CD4-positive, alpha-beta memory T cell (primary cell): ENCODE results near the gene NRXN3. TPM values are rescaled to one million over a fixed set of nuclear protein-coding genes. Genes with fewer than 3 reads are reported as not detected.

ENCODE experiments used
- CTCF ChIA-PET: fragments of 350-600 bp; sonication (Branson Sonifier 250); formaldehyde crosslinking; loops from one replicate; lab custom pipeline; 2021; ENCODE audit warnings: inconsistent platforms; ENCODE audit not compliant: partially characterized antibody; lab: Charles Lee
- POLR2A ChIA-PET: fragments of 350-600 bp; sonication (Branson Sonifier 250); formaldehyde crosslinking; loops from one replicate; lab custom pipeline; 2021; ENCODE audit not compliant: partially characterized antibody; lab: Charles Lee
- DNase-seq, 5 donors: peaks; one replicate each; pipeline versions ENCODE4 v3.0.0 to v3.0.0-alpha.2; 2020 to 2022; ENCODE audit warnings: mixed read lengths in 1 of 5
- H3K27ac ChIP-seq: one replicate; pipeline ENCODE4 v1.7.0; 2013; ENCODE audit warnings: low read depth, low read length
- H3K27me3 ChIP-seq: 2 replicates; pipeline ENCODE4 v1.7.0; 2013; ENCODE audit warnings: mild to moderate bottlenecking, low read length, moderate library complexity; ENCODE audit not compliant: insufficient read depth
- H3K36me3 ChIP-seq: 2 replicates; pipeline ENCODE4 v1.7.0; 2013; ENCODE audit warnings: mild to moderate bottlenecking, low read length, moderate library complexity; ENCODE audit not compliant: insufficient read depth
- H3K4me1 ChIP-seq: 2 replicates; pipeline ENCODE4 v1.7.0; 2013; ENCODE audit warnings: mild to moderate bottlenecking, low read length, moderate library complexity; ENCODE audit not compliant: insufficient read depth
- H3K4me3 ChIP-seq, 2 donors: one replicate each; pipeline ENCODE4 v1.7.0; 2013; ENCODE audit warnings: low read length in 2 of 2, mild to moderate bottlenecking in 1 of 2
- H3K9me3 ChIP-seq, 2 donors: one replicate each; pipeline ENCODE4 v1.7.0; 2013; ENCODE audit warnings: low read length in 2 of 2, control low read depth in 1 of 2; ENCODE audit not compliant: control insufficient read depth in 1 of 2
- H3K27ac Mint-ChIP-seq, 7 donors: one replicate each; pipeline ENCODE4 v1.8.0; 2020 to 2021; ENCODE audit warnings: mixed read lengths in 7 of 7, mild to moderate bottlenecking in 6 of 7, inconsistent platforms in 3 of 7, moderate library complexity in 3 of 7
- H3K27me3 Mint-ChIP-seq, 2 donors: one replicate each; pipeline ENCODE4 v1.8.0; 2020 to 2021; ENCODE audit warnings: mixed read lengths in 2 of 2
- H3K36me3 Mint-ChIP-seq, 2 donors: one replicate each; pipeline ENCODE4 v1.8.0; 2020 to 2021; ENCODE audit warnings: mixed read lengths in 2 of 2, inconsistent platforms in 1 of 2, mild to moderate bottlenecking in 1 of 2
- H3K4me1 Mint-ChIP-seq, 4 donors: one replicate each; pipeline ENCODE4 v1.8.0; 2020 to 2021; ENCODE audit warnings: mixed read lengths in 4 of 4, mild to moderate bottlenecking in 1 of 4
- H3K4me3 Mint-ChIP-seq, 8 donors: one replicate each; pipeline ENCODE4 v1.8.0; 2020 to 2021; ENCODE audit warnings: mixed read lengths in 8 of 8, mild to moderate bottlenecking in 7 of 8, moderate library complexity in 6 of 8, inconsistent platforms in 3 of 8
- H3K9me3 Mint-ChIP-seq, 8 donors: one replicate each; pipeline ENCODE4 v1.8.0; 2020 to 2021; ENCODE audit warnings: mixed read lengths in 8 of 8, mild to moderate bottlenecking in 5 of 8, inconsistent platforms in 3 of 8, moderate library complexity in 1 of 8
- intact Hi-C: fragments of 100-400 bp; cut with micrococcal nuclease; formaldehyde crosslinking; loops from one replicate; pipeline ENCODE4 v1.15.1; 2023
- polyA plus RNA-seq, 2 donors: library from polyadenylated mRNA; unstranded; fragments of 300-500 nt; fragmentation: Illumina TruSeq; gene quantifications; one replicate each; pipeline ENCODE4 v1.2.3, GENCODE V29; 2021
- total RNA-seq, 2 experiments: library from RNA; stranded (reverse); gene quantifications; one replicate each; pipeline ENCODE4 v1.2.3, GENCODE V29; 2021

The NRXN3 gene
- total and polyA plus RNA-seq, 4 experiments from 2014 or later, result not detected

DNA sequence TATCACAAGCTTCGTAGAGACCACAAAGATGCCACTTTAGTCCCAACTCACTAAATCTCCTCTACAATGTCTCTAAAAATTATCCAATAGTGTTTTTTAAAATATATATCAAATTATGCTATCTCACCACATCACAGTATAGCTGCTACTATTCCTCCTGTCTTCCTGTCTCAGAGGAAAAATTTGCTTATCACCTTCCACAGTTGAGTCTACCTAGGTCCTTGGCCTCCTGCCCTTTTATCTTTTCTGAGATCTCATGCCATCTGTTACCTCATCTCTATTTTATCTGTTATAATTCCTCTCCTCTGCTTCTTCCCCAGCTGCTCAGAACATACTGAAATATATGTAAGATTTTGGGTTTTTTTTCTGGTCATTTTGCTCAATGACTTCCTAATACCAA, 1473.0 kb downstream of the NRXN3 start:
- Histone ChIP-seq H3K36me3 (no peaks in the 10 kb centered on the region), H3K9me3 (no peaks in the 10 kb centered on the region), H3K27ac (no peak overlapping the region), H3K4me3 (no peak overlapping the region), H3K4me1 (no peaks in the 10 kb centered on the region), H3K27me3 (no peaks in the 10 kb centered on the region)
- Mint-ChIP-seq H3K9me3 (peaks cover 0 to 8% (median 0%) of the 10 kb centered on the region in 8 donors), H3K4me3 (no peak overlapping the region), H3K27ac (no peak overlapping the region), H3K36me3 (no peaks in the 10 kb centered on the region), H3K27me3 (no peaks in the 10 kb centered on the region), H3K4me1 (no peaks in the 10 kb centered on the region)
- DNase-seq, result no peak
- ChIA-PET CTCF (no interaction called here), POLR2A (no interaction called here)
- intact Hi-C loops, result no loop called here

DNA sequence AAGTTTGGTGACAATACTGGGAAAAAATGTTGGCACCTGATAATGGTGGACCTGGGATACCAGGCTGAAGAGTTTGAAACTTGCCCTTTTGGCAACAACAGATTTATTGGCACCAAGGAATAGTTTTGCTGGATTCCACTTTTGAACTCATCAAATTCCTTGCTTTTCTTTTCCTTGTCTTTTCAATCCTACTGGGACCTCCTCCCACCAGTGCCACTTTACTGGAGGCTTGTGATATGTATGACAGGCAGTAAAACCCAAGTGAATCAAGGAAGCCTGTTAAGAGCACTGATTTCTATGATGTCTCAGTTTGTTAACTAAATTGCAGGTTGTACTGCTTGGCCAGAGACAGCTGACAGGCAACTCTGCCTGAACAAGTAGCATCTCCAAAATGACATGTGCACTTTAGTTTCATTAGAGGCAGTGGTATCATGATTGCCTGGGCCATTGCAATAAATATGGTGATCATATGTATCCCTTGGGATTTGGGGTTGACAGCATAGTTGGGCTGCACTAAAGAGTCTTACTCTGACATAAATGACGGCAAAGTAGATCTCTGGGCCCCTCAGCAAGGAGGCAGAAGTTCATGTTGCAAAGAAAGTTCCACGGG, 1475.7 kb downstream of the NRXN3 start:
- H3K27ac ChIP-seq, result no peak overlapping the region
- H3K27ac Mint-ChIP-seq, result no peak overlapping the region
- no peaks in the 10 kb centered on the region for H3K4me1 ChIP-seq
- H3K36me3 ChIP-seq, result no peaks in the 10 kb centered on the region
- no peaks in the 10 kb centered on the region for H3K4me1 Mint-ChIP-seq
- no peak overlapping the region for H3K4me3 ChIP-seq
- no peak overlapping the region for H3K4me3 Mint-ChIP-seq
- H3K27me3 ChIP-seq, result no peaks in the 10 kb centered on the region
- intact Hi-C loops, result no loop called here
- no peaks in the 10 kb centered on the region for H3K36me3 Mint-ChIP-seq
- ChIA-PET POLR2A (no interaction called here), CTCF (no interaction called here)
- no peaks in the 10 kb centered on the region for H3K27me3 Mint-ChIP-seq
- peaks cover 0 to 9% (median 0%) of the 10 kb centered on the region in 8 donors for H3K9me3 Mint-ChIP-seq
- H3K9me3 ChIP-seq, result no peaks in the 10 kb centered on the region
- DNase-seq, result no peak

GRCh38 chr14:79649856-79650255, 1479.7 kb downstream of the NRXN3 start:
- POLR2A ChIA-PET, result no interaction called here
- Mint-ChIP-seq H3K36me3 (no peaks in the 10 kb centered on the region), H3K27me3 (no peaks in the 10 kb centered on the region), H3K4me3 (no peak overlapping the region), H3K9me3 (peaks cover 0 to 8% (median 1%) of the 10 kb centered on the region in 8 donors), H3K27ac (no peak overlapping the region), H3K4me1 (no peaks in the 10 kb centered on the region)
- Histone ChIP-seq H3K4me1 (no peaks in the 10 kb centered on the region), H3K9me3 (no peaks in the 10 kb centered on the region), H3K27ac (no peak overlapping the region), H3K36me3 (no peaks in the 10 kb centered on the region), H3K4me3 (no peak overlapping the region), H3K27me3 (no peaks in the 10 kb centered on the region)
- CTCF ChIA-PET, result no interaction called here
- intact Hi-C loops, result no loop called here
- no peak for DNase-seq

DNA sequence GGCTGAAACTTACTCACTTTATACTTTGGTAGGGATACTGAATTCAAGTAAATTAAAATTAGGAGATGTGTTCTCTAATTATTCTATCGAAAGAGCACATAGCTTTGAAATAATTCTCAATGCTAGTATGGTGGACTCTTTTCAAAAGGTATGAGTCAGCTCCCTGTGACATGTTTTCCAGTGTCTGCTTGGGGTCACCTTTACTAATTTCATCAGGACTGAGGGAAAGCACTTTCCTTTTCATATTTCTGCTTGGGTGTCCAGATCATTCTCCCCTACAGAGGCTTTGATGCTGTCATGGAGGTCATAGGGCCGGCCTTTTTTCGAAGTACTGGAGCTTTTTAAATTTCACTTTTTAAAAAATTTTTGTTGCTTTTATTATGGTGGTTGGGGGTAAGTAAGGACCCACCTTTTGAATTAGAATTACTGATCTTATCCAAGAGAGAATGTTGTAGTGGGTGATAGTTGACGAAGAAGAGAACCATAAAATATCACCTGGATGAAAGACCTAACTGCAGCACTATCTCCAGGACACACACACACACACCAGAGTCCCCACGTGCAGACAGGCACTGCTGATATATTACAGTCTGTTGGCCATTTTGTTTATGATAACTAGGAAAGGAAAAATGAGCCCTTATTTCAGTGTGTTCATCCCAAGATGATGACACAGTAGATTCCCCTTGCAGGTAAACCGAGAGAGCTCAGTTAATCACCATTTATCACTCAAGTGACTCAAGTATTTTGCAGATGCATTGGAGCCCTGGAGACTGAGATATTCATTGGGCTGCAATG, 1482.5 kb downstream of the NRXN3 start:
- H3K4me3 Mint-ChIP-seq, result no peak overlapping the region
- no peaks in the 10 kb centered on the region for H3K27me3 ChIP-seq
- no peaks in the 10 kb centered on the region for H3K27me3 Mint-ChIP-seq
- H3K4me1 Mint-ChIP-seq, result no peaks in the 10 kb centered on the region
- H3K36me3 ChIP-seq, result no peaks in the 10 kb centered on the region
- H3K36me3 Mint-ChIP-seq, result no peaks in the 10 kb centered on the region
- DNase-seq, result no peak
- H3K27ac ChIP-seq, result no peak overlapping the region
- H3K9me3 ChIP-seq, result no peaks in the 10 kb centered on the region
- intact Hi-C loops, result no loop called here
- ChIA-PET CTCF (no interaction called here), POLR2A (no interaction called here)
- peaks cover 0 to 8% (median 3%) of the 10 kb centered on the region in 8 donors for H3K9me3 Mint-ChIP-seq
- H3K27ac Mint-ChIP-seq, result no peak overlapping the region
- H3K4me3 ChIP-seq, result no peak overlapping the region
- no peaks in the 10 kb centered on the region for H3K4me1 ChIP-seq

DNA sequence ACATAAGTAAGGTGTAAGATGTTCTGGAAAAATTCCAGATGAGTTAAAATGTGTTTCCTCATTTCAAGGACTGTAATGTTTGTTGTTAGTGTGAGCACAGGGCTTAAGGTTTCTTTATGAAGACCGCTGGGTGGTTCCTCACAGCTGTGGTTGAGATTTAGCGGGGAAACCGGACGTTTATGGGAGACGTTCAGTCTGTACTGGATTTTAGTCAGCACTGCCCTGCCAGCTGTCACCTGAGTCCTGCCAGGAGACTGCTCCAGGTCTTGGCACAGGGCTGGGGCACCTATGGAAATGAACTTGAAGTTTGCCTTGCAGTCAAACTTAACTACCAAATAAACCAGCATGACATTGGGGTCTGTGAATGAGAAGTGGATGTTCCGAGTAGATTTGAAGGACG, 1485.9 kb downstream of the NRXN3 start:
- no peak overlapping the region for H3K27ac Mint-ChIP-seq
- Histone ChIP-seq H3K9me3 (no peaks in the 10 kb centered on the region), H3K4me3 (no peak overlapping the region), H3K4me1 (no peaks in the 10 kb centered on the region), H3K36me3 (no peaks in the 10 kb centered on the region), H3K27ac (no peak overlapping the region), H3K27me3 (no peaks in the 10 kb centered on the region)
- no peak for DNase-seq
- ChIA-PET POLR2A (no interaction called here), CTCF (no interaction called here)
- H3K9me3 Mint-ChIP-seq, result peaks cover 0 to 7% (median 2%) of the 10 kb centered on the region in 8 donors
- intact Hi-C loops, result no loop called here
- no peak overlapping the region for H3K4me3 Mint-ChIP-seq
- no peaks in the 10 kb centered on the region for H3K36me3 Mint-ChIP-seq
- no peaks in the 10 kb centered on the region for H3K4me1 Mint-ChIP-seq
- H3K27me3 Mint-ChIP-seq, result no peaks in the 10 kb centered on the region

DNA sequence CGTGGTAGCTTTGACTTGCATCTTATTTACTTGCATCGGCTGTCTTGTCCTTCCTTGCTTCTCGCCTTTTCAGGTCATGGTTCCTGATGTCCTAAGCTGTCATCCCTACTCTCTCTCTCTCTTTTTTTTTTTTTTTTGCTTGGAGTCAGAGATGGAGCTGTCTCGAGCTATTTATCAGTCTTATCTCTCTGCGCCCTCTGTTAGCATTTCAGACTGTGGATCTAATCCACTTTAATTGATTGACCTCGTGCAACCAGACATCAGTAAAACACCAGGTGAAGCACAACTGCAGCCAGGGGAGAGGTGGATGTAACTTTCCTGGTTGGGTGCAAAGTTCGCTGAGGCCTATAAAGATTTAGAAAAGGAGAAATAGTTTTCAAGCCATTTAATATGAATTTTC, 1486.3 kb downstream of the NRXN3 start:
- Mint-ChIP-seq H3K36me3 (no peaks in the 10 kb centered on the region), H3K4me3 (no peak overlapping the region), H3K9me3 (peaks cover 0 to 7% (median 2%) of the 10 kb centered on the region in 8 donors), H3K27ac (no peak overlapping the region), H3K27me3 (no peaks in the 10 kb centered on the region), H3K4me1 (no peaks in the 10 kb centered on the region)
- intact Hi-C loops, result no loop called here
- Histone ChIP-seq H3K36me3 (no peaks in the 10 kb centered on the region), H3K4me3 (no peak overlapping the region), H3K27ac (no peak overlapping the region), H3K4me1 (no peaks in the 10 kb centered on the region), H3K9me3 (no peaks in the 10 kb centered on the region), H3K27me3 (no peaks in the 10 kb centered on the region)
- no peak for DNase-seq
- ChIA-PET CTCF (no interaction called here), POLR2A (no interaction called here)

GRCh38 chr14:79658221-79658620, 1488.0 kb downstream of the NRXN3 start:
- Histone ChIP-seq H3K9me3 (no peaks in the 10 kb centered on the region), H3K27me3 (no peaks in the 10 kb centered on the region), H3K36me3 (no peaks in the 10 kb centered on the region), H3K4me1 (no peaks in the 10 kb centered on the region), H3K27ac (no peak overlapping the region), H3K4me3 (no peak overlapping the region)
- H3K4me1 Mint-ChIP-seq, result no peaks in the 10 kb centered on the region
- ChIA-PET POLR2A (no interaction called here), CTCF (no interaction called here)
- no peaks in the 10 kb centered on the region for H3K27me3 Mint-ChIP-seq
- no peak overlapping the region for H3K4me3 Mint-ChIP-seq
- intact Hi-C loops, result no loop called here
- H3K36me3 Mint-ChIP-seq, result no peaks in the 10 kb centered on the region
- no peak overlapping the region for H3K27ac Mint-ChIP-seq
- H3K9me3 Mint-ChIP-seq, result peaks cover 0 to 7% (median 3%) of the 10 kb centered on the region in 8 donors
- DNase-seq, result no peak
